Coronary artery (tissue), 2 donors: ENCODE results near the gene SEMA4A.

ENCODE experiments used
- DNase-seq: peaks from one replicate; pipeline ENCODE4 v3.0.0-alpha.2; 2017; ENCODE audit warnings: low spot score
- H3K27ac ChIP-seq, 2 donors: fragments of 200-600 bp; sonication (generic); one replicate each; pipeline ENCODE4 v1.5.1; 2016 to 2019
- H3K4me3 ChIP-seq: fragments of 200-600 bp; sonication (generic); 2 replicates; pipeline ENCODE4 v1.5.1; 2016; ENCODE audit warnings: mild to moderate bottlenecking, moderate library complexity
- TF ChIP-seq, protein P1 (sequence below): fragments of 200-600 bp; sonication (generic); IDR thresholded peaks from one replicate; pipeline ENCODE4 v1.5.1; 2019; ENCODE audit warnings: antibody characterized with exemption

Gene SEMA4A

DNA sequence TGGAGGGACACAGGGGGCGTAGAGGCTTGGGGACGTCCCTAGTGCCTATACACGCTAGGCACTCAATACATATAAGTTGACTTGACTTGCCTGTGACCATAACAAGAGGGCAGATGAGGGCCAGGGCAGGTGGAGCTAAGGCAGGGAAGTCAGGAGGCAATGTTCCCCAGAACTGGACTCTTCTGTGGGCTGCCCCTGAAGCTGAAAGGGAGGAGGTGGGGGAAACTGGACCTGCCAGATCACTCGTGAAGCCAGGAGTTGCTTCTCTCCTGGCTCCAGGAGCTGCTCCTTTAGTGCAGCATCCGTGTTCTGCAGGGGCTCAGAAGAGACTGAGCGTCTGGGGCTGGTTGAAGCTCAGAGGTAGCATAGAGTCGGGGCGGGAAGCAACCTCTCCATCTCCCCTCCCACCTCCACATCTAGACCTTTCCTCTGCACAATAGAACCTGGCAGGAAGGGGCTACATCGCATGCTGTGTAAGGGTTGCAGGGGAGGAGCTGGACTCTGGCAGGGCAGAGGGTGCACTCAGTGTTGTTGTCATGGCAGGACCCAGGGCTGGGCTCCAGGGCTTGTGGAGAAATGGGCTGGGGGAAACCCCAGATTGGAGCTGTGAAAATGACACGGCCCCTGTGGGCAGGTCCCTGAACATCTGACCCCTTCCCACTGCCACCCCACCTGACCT is 2.9 kb upstream of the SEMA4A start:
- Histone ChIP-seq H3K27ac (no peak overlapping the region), H3K4me3 (no peak overlapping the region)
- TF ChIP-seq, protein P1, sequence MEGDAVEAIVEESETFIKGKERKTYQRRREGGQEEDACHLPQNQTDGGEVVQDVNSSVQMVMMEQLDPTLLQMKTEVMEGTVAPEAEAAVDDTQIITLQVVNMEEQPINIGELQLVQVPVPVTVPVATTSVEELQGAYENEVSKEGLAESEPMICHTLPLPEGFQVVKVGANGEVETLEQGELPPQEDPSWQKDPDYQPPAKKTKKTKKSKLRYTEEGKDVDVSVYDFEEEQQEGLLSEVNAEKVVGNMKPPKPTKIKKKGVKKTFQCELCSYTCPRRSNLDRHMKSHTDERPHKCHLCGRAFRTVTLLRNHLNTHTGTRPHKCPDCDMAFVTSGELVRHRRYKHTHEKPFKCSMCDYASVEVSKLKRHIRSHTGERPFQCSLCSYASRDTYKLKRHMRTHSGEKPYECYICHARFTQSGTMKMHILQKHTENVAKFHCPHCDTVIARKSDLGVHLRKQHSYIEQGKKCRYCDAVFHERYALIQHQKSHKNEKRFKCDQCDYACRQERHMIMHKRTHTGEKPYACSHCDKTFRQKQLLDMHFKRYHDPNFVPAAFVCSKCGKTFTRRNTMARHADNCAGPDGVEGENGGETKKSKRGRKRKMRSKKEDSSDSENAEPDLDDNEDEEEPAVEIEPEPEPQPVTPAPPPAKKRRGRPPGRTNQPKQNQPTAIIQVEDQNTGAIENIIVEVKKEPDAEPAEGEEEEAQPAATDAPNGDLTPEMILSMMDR = no peak
- DNase-seq = no peak

DNA sequence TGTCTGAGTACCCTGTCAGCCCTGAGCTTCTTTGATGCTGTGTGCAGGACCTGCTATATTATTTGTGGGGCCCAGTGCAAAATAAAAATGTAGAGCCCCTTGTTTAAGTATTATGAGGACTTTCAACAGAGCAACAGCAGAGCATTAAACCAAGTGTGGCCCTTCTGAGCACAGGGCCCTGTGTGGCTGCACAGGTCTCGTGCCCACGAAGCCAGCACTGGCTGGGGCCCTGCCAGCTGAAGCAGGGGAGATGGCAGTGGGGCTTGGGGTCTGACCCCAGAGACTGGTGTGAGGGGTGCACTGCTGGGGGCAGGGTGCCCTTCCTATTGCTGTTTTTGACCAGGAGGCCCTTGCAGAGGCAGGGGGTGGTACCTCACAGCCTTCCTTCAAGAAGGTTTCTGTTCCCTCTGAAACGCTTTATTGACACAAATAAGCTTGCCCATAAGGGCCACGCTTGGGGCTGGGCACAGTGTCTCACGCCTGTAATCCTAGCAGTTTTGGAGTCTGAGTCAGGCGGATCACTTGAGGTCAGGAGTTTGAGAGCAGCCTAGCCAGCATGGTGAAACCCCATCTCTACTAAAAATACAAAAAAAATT is 2.2 kb upstream of the SEMA4A start:
- DNase-seq = no peak
- H3K4me3 ChIP-seq = no peak overlapping the region
- TF ChIP-seq, protein P1 = no peak
- H3K27ac ChIP-seq = no peak overlapping the region

DNA sequence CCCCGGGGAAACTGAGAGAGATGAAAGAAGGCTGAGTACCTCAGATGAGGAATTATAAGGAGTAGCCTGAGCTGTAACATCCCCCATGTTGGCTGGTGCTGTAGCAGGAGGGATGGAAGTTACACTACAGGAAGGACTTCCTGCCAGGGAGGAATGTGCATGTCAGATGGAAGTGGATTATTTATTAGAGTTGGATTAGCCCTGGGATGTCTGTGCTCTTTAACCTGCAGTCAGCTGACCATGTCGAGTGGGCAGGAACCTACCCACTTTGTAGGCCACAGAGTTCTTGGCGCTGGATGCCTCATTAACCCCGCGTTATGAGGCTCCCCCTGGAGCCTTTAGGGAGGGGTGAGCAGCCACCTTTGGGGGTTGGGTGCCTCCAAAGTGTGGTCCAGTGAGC is 757 bp upstream of the SEMA4A start:
- TF ChIP-seq, protein P1 = no peak
- DNase-seq = no peak
- Histone ChIP-seq H3K4me3 (no peak overlapping the region), H3K27ac (no peak overlapping the region)

DNA sequence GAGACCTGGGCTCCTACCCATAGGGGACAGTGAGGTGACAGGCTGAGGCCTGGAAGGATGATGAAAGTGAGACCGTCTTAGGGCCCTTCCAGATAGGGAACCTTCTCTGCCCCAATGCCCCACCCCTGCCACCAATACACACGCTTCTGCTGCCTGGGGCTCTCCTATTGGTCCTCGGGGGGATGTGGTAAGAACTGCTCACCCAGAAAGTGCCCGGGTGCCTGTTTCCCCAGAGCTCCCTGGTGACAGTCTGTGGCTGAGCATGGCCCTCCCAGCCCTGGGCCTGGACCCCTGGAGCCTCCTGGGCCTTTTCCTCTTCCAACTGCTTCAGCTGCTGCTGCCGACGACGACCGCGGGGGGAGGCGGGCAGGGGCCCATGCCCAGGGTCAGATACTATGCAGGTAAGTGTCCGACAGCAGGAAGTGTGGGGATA is 948 bp downstream of the SEMA4A start:
- H3K4me3 ChIP-seq = no peak overlapping the region
- TF ChIP-seq, protein P1 = no peak
- no peak for DNase-seq

DNA sequence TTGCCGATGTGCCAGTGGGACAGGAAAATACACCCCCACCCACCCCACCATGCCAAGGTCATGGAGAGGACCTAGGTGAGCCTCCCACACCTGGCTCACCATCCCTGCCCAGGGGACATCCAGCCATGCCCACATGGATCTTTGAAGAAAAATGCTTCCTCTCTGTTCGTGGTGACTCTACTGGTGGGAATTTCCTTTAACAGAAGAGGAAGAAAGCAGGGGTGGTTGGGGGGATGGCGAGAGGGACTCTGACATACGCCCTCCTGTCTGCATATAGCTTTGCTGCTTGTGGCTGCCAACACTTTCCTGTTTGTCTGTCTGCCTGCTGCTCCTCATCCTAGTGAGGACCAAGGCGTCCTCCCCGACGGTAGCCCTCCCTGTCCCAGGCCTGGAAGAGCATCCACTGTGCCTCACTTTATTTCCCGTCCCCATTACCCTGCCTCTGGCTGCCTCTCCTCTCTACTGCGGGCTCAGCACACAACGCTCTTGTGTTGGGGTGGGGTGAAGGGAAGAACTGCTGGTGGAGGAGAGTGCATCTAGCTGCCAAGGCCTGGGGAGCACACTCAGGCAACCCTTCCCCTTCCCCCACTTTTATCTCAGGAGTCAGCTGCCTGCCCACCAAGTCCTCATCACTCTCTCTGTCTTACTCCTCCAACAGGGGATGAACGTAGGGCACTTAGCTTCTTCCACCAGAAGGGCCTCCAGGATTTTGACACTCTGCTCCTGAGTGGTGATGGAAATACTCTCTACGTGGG is 2.5 kb downstream of the SEMA4A start:
- H3K4me3 ChIP-seq = no peak overlapping the region
- no peak for DNase-seq
- TF ChIP-seq, protein P1 = no peak
- H3K27ac ChIP-seq = no peak overlapping the region

More for the DNA sequence above, 948 bp downstream of the SEMA4A start:
- no peak overlapping the region for H3K27ac ChIP-seq

DNA sequence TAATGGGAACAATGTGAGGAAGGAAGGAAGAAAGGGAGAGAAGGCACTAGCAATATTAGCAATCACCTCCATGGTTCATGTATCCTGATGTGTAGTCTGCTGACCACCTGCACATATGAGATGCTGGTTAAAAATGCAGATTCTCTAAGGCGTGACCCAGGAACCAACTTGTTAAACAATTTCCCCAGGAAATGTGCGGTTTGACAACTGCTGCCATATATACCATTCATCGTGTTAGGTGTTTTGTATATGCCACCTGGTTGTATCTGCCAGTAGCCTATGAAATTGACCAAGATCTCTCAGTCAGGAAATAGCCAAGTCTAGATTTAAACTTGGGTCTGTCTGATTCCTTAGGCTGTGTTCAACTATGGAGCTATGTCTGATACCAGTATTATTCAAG is 4.1 kb downstream of the SEMA4A start:
- Histone ChIP-seq H3K4me3 (no peak overlapping the region), H3K27ac (no peak overlapping the region)
- TF ChIP-seq, protein P1 = no peak
- no peak for DNase-seq
